HG03103 (cell line): ENCODE results near the gene AFAP1.
"Not testable (repeated sequence)": the region's sequence is repeated elsewhere in the genome, so short reads cannot be mapped to it uniquely, and the experiment has no call there.

Experiments used
- ATAC-seq: cut with Tn5 transposase; IDR thresholded peaks from one replicate; pipeline ENCODE4 v1.9.1; 2021; ENCODE audit warnings: low read depth; ENCODE audit not compliant: unreplicated experiment

AFAP1 gene

DNA sequence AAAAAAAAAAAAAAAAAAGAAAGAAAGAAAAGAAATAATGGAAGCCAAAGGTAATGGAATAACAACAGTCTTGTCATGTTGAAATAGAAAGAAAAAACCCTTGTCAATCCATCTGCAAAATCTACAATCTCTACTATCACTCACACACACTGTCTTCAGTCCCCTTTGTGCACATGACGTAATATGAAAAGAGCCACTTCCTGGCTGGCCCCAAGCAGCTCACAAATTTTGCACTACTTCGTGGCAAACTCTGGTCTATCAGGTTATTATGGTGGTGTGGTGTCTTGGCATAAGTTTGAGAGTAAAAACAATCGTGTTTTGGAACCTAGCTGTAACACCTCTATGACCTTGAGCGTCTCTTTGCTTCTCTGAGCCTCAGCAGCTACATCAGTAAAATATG, 8.3 kb upstream of the AFAP1 start:
- no peak for ATAC-seq

DNA sequence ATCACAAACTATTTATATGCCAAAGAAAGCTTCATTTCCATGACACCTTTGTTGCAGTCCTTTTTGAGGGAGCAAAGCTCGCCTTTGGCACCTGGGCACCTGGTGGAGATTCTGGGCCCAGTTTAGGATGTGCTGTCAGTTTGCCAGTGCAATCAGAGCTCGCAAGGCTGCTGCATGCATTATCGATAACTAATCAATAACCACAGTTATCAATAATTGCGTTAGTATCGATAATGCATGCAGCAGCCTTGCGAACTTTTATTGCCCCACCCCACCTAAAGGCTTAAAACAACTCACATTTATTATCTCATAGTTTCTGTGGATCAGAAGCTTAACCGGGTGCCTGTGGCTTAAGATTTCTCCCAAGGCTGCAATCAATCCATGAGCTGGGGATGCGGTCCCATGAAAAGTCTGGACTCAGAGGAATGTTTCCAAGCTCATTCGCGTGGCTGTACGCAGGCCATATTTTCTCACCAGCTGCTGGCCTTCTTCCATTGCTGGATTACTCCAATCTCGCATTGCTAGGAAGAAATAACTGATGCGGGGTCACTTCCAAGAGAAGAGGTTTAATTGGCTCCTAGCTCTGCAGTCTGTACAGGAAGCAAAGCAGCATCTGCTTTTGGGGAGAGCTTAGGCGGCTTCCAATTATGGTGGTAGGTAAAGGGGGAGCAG, 6.2 kb upstream of the AFAP1 start:
- ATAC-seq: no peak

DNA sequence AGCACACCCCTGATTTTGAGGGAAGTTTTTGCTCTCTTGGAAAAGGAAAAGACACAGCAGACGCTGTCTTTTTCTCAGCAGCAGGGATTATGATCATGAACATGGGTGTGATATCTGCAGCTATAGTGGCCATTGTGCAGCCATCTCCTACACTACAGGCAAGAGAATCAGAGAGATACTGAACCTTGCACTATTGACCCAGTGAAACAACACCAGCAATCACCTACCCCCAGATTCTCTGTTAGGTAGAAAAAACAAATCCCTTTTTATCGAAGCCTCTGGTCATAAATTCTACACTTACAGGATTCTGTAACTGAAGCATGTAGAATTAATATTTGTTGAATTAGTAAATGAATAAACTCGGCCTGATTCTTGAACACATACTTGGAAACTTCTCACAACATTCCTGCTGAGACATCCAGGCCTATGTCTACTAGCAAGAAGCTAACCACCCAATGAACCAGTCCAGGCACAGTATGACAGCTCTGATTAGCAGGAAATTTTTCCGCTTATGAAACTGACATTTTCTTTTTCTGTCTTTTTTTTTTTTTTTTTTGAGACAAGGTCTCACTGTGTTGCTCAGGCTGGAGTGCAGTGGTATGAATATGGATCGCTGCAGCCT, 5.0 kb upstream of the AFAP1 start:
- ATAC-seq: no peak

DNA sequence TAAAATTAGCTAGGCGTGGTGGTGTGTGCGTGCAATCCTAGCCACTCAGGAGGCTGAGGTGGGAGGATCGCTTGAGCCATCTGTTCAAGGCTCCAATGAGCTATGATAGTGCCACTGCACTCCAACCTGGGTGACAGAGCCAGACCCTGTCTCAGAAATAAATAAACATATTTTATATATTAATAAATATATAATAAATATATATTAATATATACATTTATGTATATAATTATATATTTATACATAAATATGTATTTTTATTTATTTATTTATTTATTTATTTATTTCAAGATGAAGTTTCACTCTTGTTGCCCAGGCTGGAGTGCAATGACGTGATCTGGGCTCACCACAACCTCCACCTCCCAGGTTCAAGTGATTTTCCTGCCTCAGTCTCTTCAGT, 4.0 kb upstream of the AFAP1 start:
- not testable (repeated sequence) for ATAC-seq

DNA sequence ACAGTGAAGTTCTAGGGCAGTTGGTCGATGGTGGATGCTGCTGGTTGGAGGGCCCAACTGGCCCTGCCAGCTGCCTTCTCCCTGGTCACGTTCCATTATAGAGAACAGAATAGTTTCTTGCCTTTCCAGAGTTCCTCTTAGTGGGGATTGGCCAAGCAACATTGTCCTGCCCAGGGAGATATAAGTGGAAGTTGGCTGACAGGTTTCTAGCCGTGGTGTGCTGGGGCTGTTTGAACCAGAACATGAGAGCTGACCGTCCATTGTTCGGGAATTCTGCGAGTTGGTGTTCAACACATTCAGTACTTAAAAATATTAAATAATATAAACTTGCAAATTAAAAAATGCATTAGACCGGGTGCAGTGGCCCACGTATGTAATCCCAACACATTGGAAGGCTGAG, 3.5 kb upstream of the AFAP1 start:
- no peak for ATAC-seq

DNA sequence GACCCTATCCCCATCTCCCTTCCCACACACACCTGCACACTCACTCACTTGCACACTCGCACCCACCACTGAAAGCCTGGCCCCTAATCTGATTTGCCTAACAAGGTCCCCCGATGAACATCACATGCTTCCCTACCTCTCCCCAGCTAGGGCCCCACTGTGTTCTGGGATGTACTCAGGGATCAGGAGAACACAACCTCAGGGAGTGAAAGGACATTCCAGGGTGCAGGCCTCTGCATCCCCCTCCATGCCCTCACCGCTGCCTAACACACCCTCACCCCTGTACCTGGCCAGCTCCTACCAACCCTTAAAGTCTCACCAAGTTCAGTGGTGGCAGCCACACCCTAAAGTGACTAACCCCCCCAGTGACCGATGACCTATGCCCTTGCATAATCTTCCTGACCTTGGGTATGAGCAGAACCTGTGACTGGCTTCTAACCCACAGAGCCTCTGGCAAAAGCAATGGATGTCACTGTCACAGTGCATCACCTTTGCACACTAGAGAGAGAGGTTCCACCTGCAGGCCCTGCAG, 2.4 kb upstream of the AFAP1 start:
- no peak for ATAC-seq

DNA sequence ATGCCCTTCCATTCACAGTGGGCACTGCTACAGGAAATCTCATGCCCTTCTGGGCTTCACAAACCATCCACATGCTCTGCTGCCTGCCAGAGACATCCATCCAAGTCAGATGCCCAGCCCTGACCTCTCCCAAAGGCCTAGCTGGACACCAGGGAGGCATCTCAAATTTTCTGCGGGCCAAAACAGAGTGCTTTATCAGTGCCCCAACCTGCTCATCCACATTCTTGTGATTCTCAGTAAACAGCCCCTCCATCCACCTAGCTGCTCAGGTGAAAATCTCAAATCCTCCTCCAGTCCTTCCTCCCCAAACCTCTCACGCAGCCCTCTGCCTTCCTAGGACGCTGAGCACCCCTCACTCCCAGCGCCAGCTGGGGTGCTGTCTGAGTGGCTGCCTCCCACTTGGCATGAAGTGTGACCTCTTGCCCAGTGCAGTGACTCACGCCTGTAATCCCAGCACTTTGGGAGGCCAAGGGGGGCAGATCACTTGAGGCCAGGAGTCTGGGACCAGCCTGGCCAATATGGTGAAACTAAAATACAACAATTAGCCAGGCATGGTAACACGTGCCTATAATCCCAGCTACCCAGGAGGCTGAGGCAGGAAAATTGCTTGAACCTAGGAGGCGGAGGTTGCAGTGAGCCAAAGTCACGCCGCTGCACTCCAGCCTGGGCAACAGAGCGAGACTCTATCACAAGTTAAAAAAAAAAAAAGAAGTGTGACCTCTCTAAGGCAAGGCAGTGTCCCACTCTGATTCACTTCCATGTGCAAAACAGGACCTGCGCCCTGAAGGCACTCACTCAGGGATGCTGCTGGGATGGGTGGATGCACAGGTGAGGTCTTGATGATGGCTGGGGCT, 1.7 kb upstream of the AFAP1 start:
- no peak for ATAC-seq

DNA sequence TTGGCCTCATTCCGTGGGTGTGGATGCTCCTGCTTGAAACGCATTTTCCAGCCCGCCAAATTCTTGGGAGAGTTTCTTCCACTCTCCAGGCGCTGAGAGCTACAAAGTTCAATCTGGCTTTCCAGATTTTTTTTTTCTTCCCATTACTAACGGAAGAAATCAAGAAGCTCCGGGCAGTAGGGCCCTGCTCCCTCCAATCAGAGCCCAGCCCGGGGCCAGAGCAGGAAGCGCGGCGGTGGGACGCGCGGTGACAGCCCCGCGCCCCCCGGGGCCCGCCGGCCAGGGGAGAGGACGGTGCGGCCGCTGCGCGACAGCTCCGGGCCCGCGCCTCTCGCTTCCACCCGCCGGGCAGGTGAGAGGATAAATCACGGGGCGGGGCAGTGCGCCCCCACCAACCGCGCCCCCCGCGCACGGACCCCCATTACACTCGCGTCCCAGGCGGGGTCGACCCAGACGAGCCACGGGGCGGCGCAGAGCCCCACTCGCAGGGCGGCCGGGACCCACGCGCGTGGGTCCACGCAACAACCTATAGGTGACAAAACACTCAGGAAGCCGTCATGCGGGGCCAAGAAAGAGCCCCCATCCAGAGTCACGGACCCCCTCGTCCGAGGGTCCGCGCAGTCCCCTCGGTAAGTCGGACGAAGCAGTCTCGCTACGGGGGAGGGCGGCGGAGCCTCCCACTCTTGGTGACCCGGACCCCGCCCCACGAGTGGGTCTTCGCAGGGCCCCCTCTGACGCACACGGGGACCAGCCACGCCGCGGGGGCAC, 868 bp downstream of the AFAP1 start:
- no peak for ATAC-seq

DNA sequence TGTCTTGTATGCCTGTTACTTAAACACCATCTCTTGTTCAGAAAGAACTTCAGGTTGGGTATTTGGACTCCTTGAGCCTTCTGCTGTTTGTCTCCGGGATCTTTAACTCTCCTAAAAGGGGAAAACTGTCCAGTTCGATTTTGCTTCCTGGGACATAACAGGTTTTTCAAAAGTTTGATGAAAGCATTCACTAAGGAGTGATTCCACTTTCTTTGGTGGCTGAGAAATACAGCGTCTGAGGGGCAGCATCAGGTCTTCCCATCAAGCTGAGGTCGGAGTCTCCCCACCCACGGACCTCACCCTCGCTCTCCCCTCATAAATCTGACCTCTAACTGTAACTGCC, 1.4 kb downstream of the AFAP1 start:
- ATAC-seq: no peak

DNA sequence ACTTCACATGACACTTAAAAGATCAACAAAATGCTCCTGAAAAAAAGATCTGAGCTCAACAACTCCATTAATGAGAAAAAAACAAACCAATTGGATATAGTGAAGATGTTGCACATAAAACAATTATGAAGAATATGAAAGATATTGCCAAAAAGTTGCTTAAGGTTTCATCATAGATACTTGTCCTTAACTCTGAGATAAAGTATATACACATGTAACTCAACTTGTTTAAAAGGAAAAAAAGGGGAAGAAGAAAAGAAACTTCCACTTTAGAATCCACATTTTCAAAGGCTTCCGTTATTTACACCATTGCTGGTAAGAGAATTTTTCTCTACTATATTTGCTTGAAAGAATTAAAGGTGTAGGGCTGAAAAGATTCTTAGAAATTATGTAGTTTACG, 2.7 kb downstream of the AFAP1 start:
- ATAC-seq: no peak

DNA sequence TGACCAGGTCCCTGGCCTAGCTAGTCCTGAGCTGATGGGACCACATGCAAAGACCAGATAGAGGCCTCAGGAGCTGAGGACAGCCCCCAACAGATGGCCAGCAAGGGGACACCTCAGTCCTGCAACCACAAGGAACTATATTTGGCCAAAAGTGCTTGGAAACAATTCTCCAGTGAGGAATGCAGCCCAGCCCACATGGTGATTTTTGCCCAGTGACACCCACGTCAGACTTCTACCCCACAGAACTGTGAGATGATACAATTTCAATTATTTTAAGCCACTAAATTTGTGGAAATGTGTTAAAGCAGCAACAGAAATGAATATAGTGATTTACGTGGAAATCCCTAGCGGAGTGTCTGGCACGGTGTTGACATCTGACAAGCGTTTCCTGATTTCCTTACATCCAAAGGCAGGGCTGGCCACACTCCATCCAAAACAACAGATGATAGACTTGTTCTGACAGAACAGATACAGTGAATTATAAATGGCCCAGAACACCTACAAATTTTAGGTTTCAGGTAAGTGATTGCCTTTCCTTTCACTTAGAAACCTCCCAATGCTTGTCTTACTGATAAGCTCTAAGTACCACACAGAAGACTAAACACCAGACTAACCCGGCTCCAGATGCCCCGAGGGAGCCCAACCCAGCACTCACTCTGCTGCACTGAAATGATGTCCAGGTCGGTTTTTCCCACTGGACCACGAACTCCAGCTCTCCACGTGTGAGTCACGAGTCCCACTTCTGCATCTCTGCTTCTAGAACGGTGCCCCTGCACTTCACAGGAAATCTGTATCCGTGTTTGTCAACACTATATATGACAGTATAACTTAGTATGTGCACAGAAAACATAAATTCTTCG, 5.8 kb downstream of the AFAP1 start:
- ATAC-seq: no peak

DNA sequence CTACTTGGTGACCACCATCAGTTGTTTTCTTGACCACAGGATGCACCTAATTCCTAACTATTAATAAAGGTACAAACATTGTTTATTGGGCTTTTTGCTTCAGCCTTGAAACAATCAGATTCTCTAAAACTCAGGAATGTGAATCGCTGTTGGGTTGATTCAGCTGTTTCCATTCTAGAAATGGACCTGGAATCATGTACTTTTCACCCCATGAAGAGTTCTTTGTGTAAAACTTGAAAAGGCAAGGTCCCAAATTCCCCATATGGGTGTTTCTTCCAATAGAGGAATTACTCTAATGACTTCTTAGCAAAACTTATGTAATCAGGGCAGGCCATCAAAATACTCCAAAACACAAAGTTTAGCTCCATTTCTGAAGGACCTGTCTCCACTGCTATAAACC, 7.4 kb downstream of the AFAP1 start:
- no peak for ATAC-seq

DNA sequence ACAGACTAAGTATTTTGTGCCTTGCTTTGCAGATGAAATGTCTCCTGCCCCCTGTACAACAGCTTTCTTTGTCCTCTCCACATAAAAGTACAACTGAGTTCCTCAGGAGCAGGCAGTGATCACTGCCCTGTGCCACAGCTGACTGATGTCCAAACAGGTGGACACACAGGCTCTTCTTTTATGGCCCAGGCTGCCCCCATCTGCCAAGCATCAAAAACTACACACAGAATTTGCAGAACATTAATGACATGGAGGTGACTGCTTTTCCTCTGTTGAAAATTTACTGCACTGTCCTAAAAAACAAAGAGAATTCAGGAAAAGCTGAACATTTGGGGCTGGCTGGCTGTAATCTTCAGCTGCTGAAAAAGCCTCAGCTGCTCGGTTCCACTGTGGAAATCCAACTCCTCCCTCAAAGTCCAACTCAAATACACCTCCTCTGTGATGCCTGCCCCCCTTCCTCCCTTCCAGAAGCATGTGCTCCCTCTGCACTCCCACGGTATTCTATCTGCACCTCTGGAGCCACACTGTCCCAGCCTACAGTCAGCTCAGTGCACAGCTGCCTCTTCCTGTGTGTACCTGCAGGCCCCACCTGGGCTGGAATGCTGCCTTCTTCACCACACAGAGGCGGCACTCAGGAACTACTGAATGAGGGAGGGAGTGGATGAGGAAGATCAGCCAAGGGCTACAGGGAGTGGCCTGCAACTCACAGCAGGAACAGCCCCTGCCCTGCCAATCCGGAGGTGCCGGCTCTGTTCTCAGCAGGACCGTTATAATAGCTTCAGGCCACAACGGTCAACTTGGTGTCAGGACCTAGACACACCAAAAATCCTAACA, 10.3 kb downstream of the AFAP1 start:
- ATAC-seq: no peak

DNA sequence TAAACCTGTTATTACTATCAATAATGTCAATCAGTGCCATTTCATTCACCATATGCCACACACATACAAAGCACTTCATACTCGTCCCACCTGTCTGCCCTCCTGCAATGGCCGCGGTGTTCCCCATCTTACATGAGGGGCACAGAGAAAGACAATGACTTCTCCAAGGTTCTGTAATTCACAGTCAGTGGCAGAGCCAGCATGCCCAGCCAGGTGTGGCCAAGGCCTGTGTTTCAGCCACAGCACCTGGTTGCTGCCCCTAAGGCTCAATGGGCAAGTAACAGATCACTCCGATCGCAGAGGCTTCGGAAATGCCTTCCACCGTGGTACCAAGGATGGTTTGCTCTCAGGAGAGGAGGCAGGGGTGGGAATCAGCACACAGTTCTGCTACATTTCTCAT, 10.9 kb downstream of the AFAP1 start:
- no peak for ATAC-seq

DNA sequence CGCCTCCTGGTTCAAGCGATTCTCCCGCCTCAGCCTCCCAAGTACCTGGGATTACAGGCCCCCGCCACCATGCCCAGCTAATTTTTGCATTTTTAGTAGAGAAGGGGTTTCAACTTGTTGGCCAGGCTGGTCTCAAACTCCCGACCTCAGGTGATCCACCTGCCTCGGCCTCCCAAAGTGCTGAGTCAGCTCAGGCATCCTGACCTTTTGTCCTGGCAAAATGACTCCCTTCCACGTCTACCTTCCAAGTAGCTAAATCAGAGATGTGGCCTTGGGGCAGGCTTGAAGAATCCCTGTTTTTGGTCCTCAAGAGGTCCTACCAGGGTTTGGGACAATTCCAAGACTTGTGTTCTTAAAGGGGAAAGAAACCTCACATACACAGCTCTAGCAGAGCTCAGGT, 12.8 kb downstream of the AFAP1 start:
- no peak for ATAC-seq

DNA sequence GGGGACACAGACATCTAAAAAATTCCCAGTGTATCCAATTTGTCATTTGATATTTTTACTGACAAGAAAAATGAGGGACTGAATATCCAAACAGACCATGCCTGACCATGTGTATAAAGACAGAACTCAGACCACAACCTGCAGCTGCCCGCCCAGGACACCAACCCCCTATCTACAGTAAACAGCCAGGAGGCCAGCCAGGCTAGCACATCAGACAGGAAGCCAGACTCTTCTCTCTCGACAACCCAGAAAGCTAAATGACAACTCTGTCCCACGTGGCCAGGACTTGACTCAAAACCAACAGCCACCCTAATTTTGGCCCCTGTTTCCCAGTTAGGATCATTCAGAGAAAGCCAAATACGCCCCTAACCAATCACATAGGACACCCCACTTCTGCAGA, 15.1 kb downstream of the AFAP1 start:
- no peak for ATAC-seq

DNA sequence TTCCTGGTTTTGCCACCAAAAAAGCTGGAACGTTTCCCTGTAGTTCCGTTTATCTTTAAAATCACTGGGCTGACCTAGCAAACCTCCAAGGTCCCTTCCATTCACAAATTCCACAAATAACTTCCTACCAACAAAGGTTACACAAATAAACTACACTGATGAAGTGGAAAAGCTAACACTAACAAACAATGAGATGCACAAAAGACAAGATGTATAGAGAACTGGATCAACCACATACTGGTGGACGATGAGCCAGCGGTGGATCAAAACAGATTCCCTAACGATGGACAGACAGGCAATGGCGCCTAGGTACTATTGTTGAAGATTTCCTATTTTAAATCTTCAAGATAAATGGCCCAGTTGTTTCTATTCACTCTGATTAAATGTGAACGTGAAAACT, 15.5 kb downstream of the AFAP1 start:
- ATAC-seq: no peak

DNA sequence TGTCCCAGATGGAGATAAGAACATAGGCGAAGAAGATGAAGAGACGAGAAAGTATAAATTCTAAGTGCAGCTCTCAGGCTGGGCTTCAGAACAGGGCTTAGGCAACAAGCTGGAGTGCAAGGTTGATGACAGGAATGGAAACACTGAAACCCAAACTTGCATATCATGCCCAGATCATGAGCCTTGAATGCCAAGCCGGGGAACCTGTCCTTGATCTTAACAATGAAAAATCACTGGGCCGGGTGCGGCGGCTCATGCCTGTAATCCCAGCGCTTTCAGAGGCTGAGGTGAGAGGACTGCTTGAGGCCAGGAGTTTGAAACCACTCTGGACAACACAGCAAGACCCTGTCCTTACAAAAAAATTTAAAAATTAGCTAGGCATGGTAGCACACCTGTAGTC, 17.2 kb downstream of the AFAP1 start:
- ATAC-seq: no peak

DNA sequence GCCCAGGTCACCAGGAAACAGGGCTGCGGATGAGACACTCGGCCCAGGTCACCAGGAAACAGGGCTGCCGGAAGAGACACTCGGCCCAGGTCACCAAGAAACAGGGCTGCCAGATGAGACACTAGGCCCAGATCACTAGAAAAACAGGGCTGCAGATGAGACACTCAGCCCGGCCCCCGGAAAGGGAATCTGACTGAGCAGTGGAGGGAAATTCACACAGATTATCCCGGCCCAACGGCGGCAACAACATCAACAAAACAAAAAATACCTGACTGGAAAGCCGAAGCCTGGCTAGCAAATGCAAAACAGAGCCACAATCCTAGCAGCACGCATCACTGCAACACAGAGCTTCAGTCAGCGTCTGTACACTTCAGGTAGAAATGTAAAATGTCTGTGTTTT, 20.7 kb downstream of the AFAP1 start:
- no peak for ATAC-seq
